Kidney epithelial cell (primary cell): ENCODE results near the gene MECR. TPM values are rescaled to one million over a fixed set of nuclear protein-coding genes. Genes with fewer than 3 reads are reported as not detected.
"Not testable (repeated sequence)": the region's sequence is repeated elsewhere in the genome, so short reads cannot be mapped to it uniquely, and the experiment has no call there.

Experiments
- DNase-seq: peaks from one replicate; pipeline ENCODE4 v3.0.0-alpha.2; 2010; ENCODE audit warnings: low read depth
- H3K27me3 ChIP-seq: 2 replicates; pipeline ENCODE4 v1.6.0; 2011; ENCODE audit warnings: low read length; ENCODE audit not compliant: control insufficient read depth, insufficient read depth
- H3K36me3 ChIP-seq: 2 replicates; pipeline ENCODE4 v1.5.1; 2011; ENCODE audit warnings: low read length; ENCODE audit not compliant: control insufficient read depth, insufficient read depth
- H3K4me3 ChIP-seq: 2 replicates; pipeline ENCODE4 v1.5.1; 2011; ENCODE audit warnings: low read depth, mild to moderate bottlenecking, control low read depth, low read length
- total RNA-seq: library from RNA; depleted of rRNA; stranded (reverse); fragments of >200 nt; gene quantifications from 2 replicates; pipeline ENCODE4 v1.2.3, GENCODE V29; 2015
- TF ChIP-seq, protein P1 (sequence below): IDR thresholded peaks from 2 replicates; pipeline ENCODE4 v1.5.1; 2011; ENCODE audit warnings: mild to moderate bottlenecking, moderate library complexity, low read length, control low read depth, inconsistent platforms; ENCODE audit not compliant: insufficient read depth, poor library complexity, severe bottlenecking

Gene MECR
- total RNA-seq, 1 donor from 2014 or later, result 23.6 TPM

- TF ChIP-seq, protein P1, sequence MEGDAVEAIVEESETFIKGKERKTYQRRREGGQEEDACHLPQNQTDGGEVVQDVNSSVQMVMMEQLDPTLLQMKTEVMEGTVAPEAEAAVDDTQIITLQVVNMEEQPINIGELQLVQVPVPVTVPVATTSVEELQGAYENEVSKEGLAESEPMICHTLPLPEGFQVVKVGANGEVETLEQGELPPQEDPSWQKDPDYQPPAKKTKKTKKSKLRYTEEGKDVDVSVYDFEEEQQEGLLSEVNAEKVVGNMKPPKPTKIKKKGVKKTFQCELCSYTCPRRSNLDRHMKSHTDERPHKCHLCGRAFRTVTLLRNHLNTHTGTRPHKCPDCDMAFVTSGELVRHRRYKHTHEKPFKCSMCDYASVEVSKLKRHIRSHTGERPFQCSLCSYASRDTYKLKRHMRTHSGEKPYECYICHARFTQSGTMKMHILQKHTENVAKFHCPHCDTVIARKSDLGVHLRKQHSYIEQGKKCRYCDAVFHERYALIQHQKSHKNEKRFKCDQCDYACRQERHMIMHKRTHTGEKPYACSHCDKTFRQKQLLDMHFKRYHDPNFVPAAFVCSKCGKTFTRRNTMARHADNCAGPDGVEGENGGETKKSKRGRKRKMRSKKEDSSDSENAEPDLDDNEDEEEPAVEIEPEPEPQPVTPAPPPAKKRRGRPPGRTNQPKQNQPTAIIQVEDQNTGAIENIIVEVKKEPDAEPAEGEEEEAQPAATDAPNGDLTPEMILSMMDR, result no peak
- no peaks in the 10 kb centered on the region for H3K27me3 ChIP-seq
- DNase-seq, result no peak
- H3K4me3 ChIP-seq, result no peak overlapping the region
- no peaks in the 10 kb centered on the region for H3K36me3 ChIP-seq
Measured at GRCh38 chr1:29223521-29223920, 7.2 kb downstream of the MECR start.

- H3K27me3 ChIP-seq, result no peaks in the 10 kb centered on the region
- no peak overlapping the region for H3K4me3 ChIP-seq
- TF ChIP-seq, protein P1, result no peak
- H3K36me3 ChIP-seq, result no peaks in the 10 kb centered on the region
- DNase-seq, result no peak
Measured at GRCh38 chr1:29222686-29223085, 8.0 kb downstream of the MECR start.

GRCh38 chr1:29222260-29222659 is 8.5 kb downstream of the MECR start:
- not testable (repeated sequence) for H3K27me3 ChIP-seq, DNase-seq, H3K4me3 ChIP-seq, H3K36me3 ChIP-seq

GRCh38 chr1:29221296-29221695 is 9.4 kb downstream of the MECR start:
- H3K4me3 ChIP-seq, result no peak overlapping the region
- DNase-seq, result no peak
- no peaks in the 10 kb centered on the region for H3K36me3 ChIP-seq
- H3K27me3 ChIP-seq, result no peaks in the 10 kb centered on the region
- TF ChIP-seq, protein P1, result no peak

DNA sequence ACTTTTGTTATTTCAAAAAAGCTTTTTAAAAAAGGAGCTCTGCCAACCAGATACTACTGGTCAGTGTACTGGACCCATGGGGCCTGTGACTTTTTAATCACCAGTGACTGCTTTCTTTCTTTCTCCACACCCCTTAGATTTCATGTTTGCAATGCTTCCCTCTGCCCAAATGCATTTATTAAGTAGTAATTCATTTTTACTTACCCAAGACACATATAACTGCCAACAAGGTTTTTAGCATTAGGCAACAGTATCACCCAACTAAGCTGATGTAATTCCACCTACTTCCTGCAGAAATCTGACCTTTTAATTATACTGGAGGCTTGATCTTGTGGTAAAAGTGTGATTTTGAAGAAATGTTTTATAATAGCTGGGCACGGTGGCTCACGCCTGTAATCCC is 12.5 kb downstream of the MECR start:
- Histone ChIP-seq H3K36me3 (no peaks in the 10 kb centered on the region), H3K27me3 (no peaks in the 10 kb centered on the region), H3K4me3 (no peak overlapping the region)
- no peak for DNase-seq
- TF ChIP-seq, protein P1, result no peak

GRCh38 chr1:29217633-29218032 is 13.1 kb downstream of the MECR start:
- Histone ChIP-seq H3K4me3 (no peak overlapping the region), H3K36me3 (no peaks in the 10 kb centered on the region), H3K27me3 (no peaks in the 10 kb centered on the region)
- DNase-seq, result no peak
- TF ChIP-seq, protein P1, result no peak

- Histone ChIP-seq H3K27me3 (no peaks in the 10 kb centered on the region), H3K36me3 (peaks cover 1% of the 10 kb centered on the region), H3K4me3 (no peak overlapping the region)
- TF ChIP-seq, protein P1, result no peak
- DNase-seq, result no peak
Measured at GRCh38 chr1:29213055-29213454, 17.7 kb downstream of the MECR start.
